Measurements from ENCODE around the gene SEMA6C. TPM values are rescaled to one million over a fixed set of nuclear protein-coding genes. Genes with fewer than 3 reads are reported as not detected.
A peak's percentile ranks its signal among the peaks of the same experiment; 100 is the strongest.

SEMA6C gene
- total RNA-seq, 1 experiment from 2014 or later, result 2.0 TPM

DNA sequence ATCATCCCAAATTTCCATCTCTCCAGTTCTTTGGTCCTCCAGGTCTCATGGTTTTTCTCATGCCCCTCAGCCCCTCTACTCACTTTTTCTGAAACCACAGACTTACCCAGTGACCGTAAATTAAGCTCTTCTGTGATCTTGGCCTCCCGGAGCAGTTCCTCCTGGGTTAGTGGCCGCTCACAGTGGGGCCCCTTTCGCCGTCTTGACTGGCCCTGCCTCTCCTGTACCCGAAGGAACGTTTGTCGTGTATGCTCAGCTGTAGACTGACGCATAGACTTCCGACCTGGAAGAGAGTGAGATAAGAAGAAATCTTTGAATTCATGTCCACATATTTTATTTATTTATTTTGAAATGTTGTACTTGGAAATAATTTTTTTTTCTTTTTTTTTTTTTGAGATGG is 37.8 kb upstream of the SEMA6C start:
- H3K9me2 ChIP-seq (replicated peaks; ENCODE audit: low read length), result no peaks in the 10 kb centered on the region
- TF ChIP-seq, protein P1, sequence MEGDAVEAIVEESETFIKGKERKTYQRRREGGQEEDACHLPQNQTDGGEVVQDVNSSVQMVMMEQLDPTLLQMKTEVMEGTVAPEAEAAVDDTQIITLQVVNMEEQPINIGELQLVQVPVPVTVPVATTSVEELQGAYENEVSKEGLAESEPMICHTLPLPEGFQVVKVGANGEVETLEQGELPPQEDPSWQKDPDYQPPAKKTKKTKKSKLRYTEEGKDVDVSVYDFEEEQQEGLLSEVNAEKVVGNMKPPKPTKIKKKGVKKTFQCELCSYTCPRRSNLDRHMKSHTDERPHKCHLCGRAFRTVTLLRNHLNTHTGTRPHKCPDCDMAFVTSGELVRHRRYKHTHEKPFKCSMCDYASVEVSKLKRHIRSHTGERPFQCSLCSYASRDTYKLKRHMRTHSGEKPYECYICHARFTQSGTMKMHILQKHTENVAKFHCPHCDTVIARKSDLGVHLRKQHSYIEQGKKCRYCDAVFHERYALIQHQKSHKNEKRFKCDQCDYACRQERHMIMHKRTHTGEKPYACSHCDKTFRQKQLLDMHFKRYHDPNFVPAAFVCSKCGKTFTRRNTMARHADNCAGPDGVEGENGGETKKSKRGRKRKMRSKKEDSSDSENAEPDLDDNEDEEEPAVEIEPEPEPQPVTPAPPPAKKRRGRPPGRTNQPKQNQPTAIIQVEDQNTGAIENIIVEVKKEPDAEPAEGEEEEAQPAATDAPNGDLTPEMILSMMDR (conservative IDR thresholded peaks at IDR 0.05; ENCODE audit: low read depth, low read length), result no peak
- TF ChIP-seq EZH2 (IDR thresholded peaks at IDR 0.05; ENCODE audit: low read length, unreplicated experiment) (no peak), EZH2phosphoT487 (IDR thresholded peaks at IDR 0.05; ENCODE audit: borderline replicate concordance, low read length) (no peak)
- intact Hi-C loops (cut with micrococcal nuclease), result no loop called here
- H3K9ac ChIP-seq (ENCODE audit: low read length), result no peak overlapping the region
- no peaks in the 10 kb centered on the region for H3K27me3 ChIP-seq (ENCODE audit: low read length)
- no peak for DNase-seq
- H3F3A ChIP-seq (ENCODE audit: low read length, unreplicated experiment), result no peaks in the 10 kb centered on the region
- no peaks in the 10 kb centered on the region for H4K20me1 ChIP-seq (ENCODE audit: low read length)
- H3K79me2 ChIP-seq (ENCODE audit: low read length), result peaks cover 29% of the 10 kb centered on the region
- H3K4me1 ChIP-seq (ENCODE audit: insufficient read depth, low read length), result peaks cover 11% of the 10 kb centered on the region
- no TSS peak for BruUV-seq (replicated peaks)
- no peaks in the 10 kb centered on the region for H3K9me3 ChIP-seq (ENCODE audit: low read length)
- ATAC-seq, result no peak
- CTCF ChIA-PET, result no interaction called here
- H3K36me3 ChIP-seq (ENCODE audit: low read depth, low read length), result peaks cover 34% of the 10 kb centered on the region
- H3K4me3 ChIP-seq (ENCODE audit: low read length), result no peak overlapping the region
- H2AFZ ChIP-seq (ENCODE audit: low read length), result no peak overlapping the region
- no peak overlapping the region for H3K4me2 ChIP-seq (ENCODE audit: low read length)
- no peak overlapping the region for H3K27ac ChIP-seq (ENCODE audit: low read length)
- POLR2A ChIA-PET (ENCODE audit: unreplicated experiment), result no interaction called here

DNA sequence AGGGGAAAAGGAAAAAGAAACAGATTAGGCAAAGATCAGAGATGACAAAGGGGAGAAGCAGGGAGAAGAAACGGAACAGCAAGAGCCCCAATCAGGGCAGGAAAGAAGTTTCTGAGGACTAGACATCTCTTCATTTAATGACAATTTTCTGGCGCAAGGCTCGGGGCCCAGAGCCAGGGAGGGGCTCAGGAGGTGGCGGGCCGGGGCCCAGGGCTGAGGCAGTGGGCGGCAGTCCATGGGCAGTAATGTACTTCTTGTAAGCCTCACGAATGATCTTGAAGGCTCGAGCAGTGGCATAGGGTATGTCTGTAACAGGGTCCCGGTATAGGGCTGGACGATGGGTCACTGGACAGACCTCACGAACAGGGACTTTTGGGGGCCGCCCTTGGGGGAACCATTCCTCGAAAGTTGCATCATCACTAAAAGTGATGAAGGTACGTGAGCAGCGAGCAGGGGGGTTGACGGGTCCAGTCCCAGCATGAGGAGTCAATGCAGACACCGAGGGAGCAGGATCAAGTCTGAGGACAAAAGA is 30.1 kb upstream of the SEMA6C start:
- Histone ChIP-seq H3K4me2 (ENCODE audit: low read length) (no peak overlapping the region), H2AFZ (ENCODE audit: low read length) (no peak overlapping the region), H3F3A (ENCODE audit: low read length, unreplicated experiment) (no peaks in the 10 kb centered on the region), H3K36me3 (ENCODE audit: low read depth, low read length) (peaks cover 31% of the 10 kb centered on the region), H4K20me1 (ENCODE audit: low read length) (no peaks in the 10 kb centered on the region), H3K9me2 (replicated peaks; ENCODE audit: low read length) (no peaks in the 10 kb centered on the region), H3K9me3 (ENCODE audit: low read length) (no peaks in the 10 kb centered on the region), H3K79me2 (ENCODE audit: low read length) (no peaks in the 10 kb centered on the region), H3K4me1 (ENCODE audit: insufficient read depth, low read length) (no peaks in the 10 kb centered on the region), H3K4me3 (ENCODE audit: low read length) (no peak overlapping the region), H3K9ac (ENCODE audit: low read length) (no peak overlapping the region), H3K27ac (ENCODE audit: low read length) (no peak overlapping the region), H3K27me3 (ENCODE audit: low read length) (no peaks in the 10 kb centered on the region)
- BruUV-seq (replicated peaks), result TSS peak; percentile 17
- DNase-seq (no peak), ATAC-seq (no peak)
- no peak for TF ChIP-seq EZH2 (IDR thresholded peaks at IDR 0.05; ENCODE audit: low read length, unreplicated experiment)
- TF ChIP-seq EZH2phosphoT487 (IDR thresholded peaks at IDR 0.05; ENCODE audit: borderline replicate concordance, low read length), result no peak
- TF ChIP-seq, protein P1 (conservative IDR thresholded peaks at IDR 0.05; ENCODE audit: low read depth, low read length), result no peak
- intact Hi-C loops (cut with micrococcal nuclease), result no loop called here
- ChIA-PET CTCF (interaction anchor here (1.3 kb wide), 1 partner anchor 77 kb away, joined by 4 read pairs; no protein-coding TSS in a partner anchor), POLR2A (ENCODE audit: unreplicated experiment) (no interaction called here)

DNA sequence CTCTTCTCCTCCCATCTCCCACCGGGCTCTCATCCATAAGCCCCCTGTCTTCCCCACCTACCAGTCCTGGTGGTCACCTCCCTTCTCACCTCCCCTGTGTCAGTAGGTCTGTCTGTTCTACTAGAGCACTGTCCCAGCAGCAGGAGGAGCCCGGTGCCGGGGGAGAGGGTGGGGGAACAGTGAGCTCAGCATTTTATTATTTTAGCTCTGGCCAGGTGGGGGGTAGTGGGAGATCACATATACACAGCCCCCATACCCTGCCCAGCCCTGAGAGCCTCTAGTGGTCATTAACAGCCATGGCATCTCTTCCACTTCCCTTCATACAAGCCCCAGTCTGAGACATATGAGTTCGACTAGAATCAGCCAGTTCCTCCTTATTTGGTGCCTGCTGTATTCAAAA is 29.4 kb upstream of the SEMA6C start, which contains the start of gene TMOD4:
Gene TMOD4, minus strand, starts transcription at position 119 of the 400 bp plus-strand sequence. CDS start 1,106 bp downstream, outside the sequence.
- POLR2A ChIA-PET (ENCODE audit: unreplicated experiment), result no interaction called here
- no TSS peak for BruUV-seq (replicated peaks)
- H3K36me3 ChIP-seq (ENCODE audit: low read depth, low read length), result peaks cover 28% of the 10 kb centered on the region

More for the DNA sequence above, 29.4 kb upstream of the SEMA6C start, which contains the start of gene TMOD4:
- ATAC-seq, result peak; percentile 63
- H3K9me2 ChIP-seq (replicated peaks; ENCODE audit: low read length), result no peaks in the 10 kb centered on the region
- H3K79me2 ChIP-seq (ENCODE audit: low read length), result no peaks in the 10 kb centered on the region
- intact Hi-C loops (cut with micrococcal nuclease), result no loop called here
- no peak within 1 kb of the TSS for H3K4me3 ChIP-seq (ENCODE audit: low read length)
- H3K4me2 ChIP-seq (ENCODE audit: low read length), result no peak within 1 kb of the TSS
- no peak for DNase-seq
- no peak within 1 kb of the TSS for H2AFZ ChIP-seq (ENCODE audit: low read length)
- no peaks in the 10 kb centered on the region for H3K9me3 ChIP-seq (ENCODE audit: low read length)
- H3K27ac ChIP-seq (ENCODE audit: low read length), result no peak within 1 kb of the TSS
- H3F3A ChIP-seq (ENCODE audit: low read length, unreplicated experiment), result no peaks in the 10 kb centered on the region
- CTCF ChIA-PET, result interaction anchor here (1.3 kb wide), 1 partner anchor 76 kb away, joined by 4 read pairs; no protein-coding TSS in a partner anchor
- no peaks in the 10 kb centered on the region for H3K4me1 ChIP-seq (ENCODE audit: insufficient read depth, low read length)
- no peak for TF ChIP-seq EZH2 (IDR thresholded peaks at IDR 0.05; ENCODE audit: low read length, unreplicated experiment)
- TF ChIP-seq, protein P1 (conservative IDR thresholded peaks at IDR 0.05; ENCODE audit: low read depth, low read length), result peak; percentile 70
- TF ChIP-seq EZH2phosphoT487 (IDR thresholded peaks at IDR 0.05; ENCODE audit: borderline replicate concordance, low read length), result no peak
- H4K20me1 ChIP-seq (ENCODE audit: low read length), result no peaks in the 10 kb centered on the region
- H3K27me3 ChIP-seq (ENCODE audit: low read length), result no peaks in the 10 kb centered on the region
- H3K9ac ChIP-seq (ENCODE audit: low read length), result no peak within 1 kb of the TSS

Data from PC-3 (cell line).